PC-9 (cell line): ENCODE data around the gene MAML3.

Experiments
- CTCF ChIP-seq: fragments of 200-600 bp; sonication (generic); conservative IDR thresholded peaks from 2 replicates; pipeline ENCODE4 v1.6.1; 2017; ENCODE audit warnings: mixed run types, antibody characterized with exemption, mild to moderate bottlenecking, moderate library complexity
- EZH2 ChIP-seq: fragments of 200-600 bp; sonication (generic); IDR thresholded peaks from 2 replicates; pipeline ENCODE4 v1.8.0; 2017; ENCODE audit warnings: antibody characterized with exemption, low read depth

- TF ChIP-seq CTCF (no peak), EZH2 (no peak)
These were observed 319.0 kb downstream of the MAML3 start for GRCh38 chr4:139834981-139835391.
